Measurements from ENCODE around the gene IFNA21.
"Not testable (repeated sequence)": the region's sequence is repeated elsewhere in the genome, so short reads cannot be mapped to it uniquely, and the experiment has no call there.

Gene IFNA21

DNA sequence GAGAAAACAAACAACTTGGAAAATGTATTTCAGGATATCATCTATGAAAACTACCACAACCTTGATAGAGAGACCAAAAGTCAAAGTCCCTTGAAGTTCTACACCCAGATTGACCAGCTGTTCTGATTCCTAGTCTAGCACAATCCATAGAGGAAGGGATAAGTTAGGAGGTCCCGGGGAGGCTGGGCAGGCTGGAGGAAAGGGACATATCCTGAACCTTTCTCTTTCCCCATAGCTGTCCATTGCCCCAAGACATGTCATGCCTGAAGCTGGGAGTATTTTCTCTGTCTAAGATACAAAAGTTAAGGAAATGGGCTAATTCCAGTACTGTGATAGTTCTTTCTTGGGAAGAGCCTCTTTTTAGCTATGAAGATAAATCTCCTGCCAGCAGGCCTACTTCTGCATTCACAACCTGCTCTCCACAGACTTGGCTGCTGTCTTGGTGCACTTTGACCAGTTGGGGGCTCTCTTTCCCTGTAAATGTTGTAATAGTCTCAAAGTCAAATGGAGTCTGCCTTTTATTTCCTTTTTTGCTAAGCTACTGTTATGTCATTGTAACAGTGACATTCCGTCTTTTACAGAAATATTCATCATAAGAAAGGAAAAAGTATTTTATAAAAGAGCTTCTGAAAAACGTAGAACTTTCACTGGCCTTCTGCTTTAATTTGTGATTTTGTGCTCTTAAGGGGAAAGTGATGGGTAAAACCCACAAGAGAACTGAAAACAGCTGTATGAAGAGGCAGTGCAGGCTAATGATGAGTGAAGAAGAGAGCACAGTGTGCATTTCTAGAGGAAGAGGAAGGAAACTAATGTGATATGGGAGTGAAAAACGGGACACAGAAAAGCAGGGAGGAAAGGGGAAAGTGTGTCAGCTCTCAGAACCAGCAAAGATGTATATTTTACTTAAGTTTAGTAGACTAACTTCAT, 16.6 kb upstream of the IFNA21 start:
- TF ChIP-seq, protein P1, sequence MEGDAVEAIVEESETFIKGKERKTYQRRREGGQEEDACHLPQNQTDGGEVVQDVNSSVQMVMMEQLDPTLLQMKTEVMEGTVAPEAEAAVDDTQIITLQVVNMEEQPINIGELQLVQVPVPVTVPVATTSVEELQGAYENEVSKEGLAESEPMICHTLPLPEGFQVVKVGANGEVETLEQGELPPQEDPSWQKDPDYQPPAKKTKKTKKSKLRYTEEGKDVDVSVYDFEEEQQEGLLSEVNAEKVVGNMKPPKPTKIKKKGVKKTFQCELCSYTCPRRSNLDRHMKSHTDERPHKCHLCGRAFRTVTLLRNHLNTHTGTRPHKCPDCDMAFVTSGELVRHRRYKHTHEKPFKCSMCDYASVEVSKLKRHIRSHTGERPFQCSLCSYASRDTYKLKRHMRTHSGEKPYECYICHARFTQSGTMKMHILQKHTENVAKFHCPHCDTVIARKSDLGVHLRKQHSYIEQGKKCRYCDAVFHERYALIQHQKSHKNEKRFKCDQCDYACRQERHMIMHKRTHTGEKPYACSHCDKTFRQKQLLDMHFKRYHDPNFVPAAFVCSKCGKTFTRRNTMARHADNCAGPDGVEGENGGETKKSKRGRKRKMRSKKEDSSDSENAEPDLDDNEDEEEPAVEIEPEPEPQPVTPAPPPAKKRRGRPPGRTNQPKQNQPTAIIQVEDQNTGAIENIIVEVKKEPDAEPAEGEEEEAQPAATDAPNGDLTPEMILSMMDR (IDR thresholded peaks at IDR 0.05; ENCODE audit: insufficient read depth, missing control alignments) = peak; percentile 39
- DNase-seq (ENCODE audit: insufficient read length, low spot score); FAIRE-seq: not testable (repeated sequence)

DNA sequence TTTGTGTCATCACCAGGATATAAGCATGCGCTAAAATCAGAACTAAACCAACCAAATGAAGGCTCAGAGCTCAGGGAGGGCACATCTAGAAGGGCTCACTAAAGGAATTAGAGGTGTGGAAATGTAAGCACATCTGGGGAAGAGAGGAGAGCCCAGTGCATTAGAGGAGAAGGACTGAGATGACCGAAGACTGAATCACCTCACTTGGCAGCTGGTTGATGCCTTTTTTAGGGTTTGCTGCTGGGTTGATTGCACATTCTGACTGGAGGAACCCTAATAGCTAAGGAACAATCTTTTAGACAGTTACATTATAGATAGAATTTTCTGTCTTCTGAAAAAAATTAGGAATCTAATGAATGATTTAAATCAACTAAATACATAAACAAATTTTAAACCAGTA, 8.2 kb upstream of the IFNA21 start:
- no peak for DNase-seq (ENCODE audit: insufficient read length, low spot score)
- no peak for FAIRE-seq

DNA sequence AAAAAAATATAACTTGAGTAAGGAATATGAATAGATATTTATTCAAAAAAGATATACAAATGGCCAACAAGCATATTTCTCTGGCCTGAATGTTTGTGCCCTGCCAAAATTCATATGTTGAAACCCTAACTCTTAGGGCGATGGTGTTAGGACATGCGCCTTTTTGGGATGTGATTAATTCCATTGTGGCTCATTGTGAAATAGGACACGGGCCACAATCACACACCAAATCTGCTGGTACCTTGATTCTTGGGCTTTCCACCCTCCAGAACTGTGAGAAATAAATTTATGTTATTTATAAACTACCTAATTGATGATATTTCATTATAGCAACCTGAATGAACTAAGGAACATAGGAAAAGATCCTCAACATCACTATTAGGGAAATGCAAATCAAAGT, 5.7 kb upstream of the IFNA21 start:
- FAIRE-seq (no peak), DNase-seq (ENCODE audit: insufficient read length, low spot score) (no peak)
- TF ChIP-seq, protein P1 (IDR thresholded peaks at IDR 0.05; ENCODE audit: insufficient read depth, missing control alignments) = no peak

More for the DNA sequence above, 8.2 kb upstream of the IFNA21 start:
- TF ChIP-seq, protein P1 (IDR thresholded peaks at IDR 0.05; ENCODE audit: insufficient read depth, missing control alignments) = no peak

DNA sequence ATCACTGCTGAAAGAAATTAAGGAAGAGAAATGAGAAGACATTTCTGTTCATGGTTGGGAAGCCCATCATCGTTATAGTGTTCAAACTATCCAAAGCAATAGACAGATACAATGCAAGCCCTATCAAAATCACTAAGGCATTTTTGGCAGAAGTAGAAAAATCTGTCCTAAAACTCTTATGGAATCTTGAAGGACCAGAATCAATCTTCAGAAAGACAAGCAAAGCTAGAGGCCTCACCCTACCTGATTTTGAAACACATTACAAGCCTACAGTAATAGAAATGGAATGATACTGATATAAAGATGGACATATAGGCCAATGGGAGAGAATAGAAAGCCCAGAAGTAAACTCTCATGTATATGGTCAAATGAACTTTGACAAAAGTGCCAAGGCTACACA, 4.9 kb upstream of the IFNA21 start:
- TF ChIP-seq, protein P1 (IDR thresholded peaks at IDR 0.05; ENCODE audit: insufficient read depth, missing control alignments) = no peak
- FAIRE-seq = no peak
- DNase-seq (ENCODE audit: insufficient read length, low spot score) = no peak

DNA sequence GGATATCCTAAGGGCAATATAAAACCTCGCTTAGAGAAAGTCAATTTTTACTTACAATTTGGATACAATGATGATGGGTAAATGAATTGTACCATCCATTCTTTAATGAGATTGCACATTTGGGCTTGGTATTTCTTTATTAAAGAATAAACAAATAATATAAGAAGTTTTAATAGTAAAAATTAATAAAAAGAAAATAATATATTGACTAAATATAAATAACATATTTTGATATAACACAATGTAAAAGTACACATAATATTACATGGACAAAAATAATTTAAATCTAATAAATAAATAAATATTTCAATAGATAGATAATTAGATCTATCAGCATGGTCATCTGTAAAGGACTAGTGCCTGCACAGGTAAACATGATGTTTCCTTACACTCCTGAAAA, 944 bp downstream of the IFNA21 start:
- DNase-seq (ENCODE audit: insufficient read length, low spot score) (no peak), FAIRE-seq (no peak)
- TF ChIP-seq, protein P1 (IDR thresholded peaks at IDR 0.05; ENCODE audit: insufficient read depth, missing control alignments) = no peak

DNA sequence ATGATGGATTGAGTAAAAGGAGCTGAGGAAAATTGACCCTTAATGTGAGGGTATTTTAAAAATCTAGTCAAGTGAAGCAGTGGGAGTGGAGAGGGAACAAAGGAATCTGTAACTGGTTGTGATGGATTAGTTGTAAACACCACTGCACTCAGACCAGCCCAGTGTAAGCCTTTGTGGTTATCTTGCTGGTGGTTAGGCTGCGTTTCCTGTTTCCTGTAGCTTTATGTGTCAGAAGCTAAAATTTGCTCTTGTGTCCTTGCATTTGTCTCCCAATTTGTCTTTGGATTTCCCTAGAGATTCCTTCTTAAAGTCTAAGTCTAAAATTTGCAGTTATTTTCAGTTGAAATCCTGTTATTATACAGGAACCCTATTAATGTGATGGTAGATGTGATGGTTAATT, 6.3 kb downstream of the IFNA21 start:
- DNase-seq (ENCODE audit: insufficient read length, low spot score) = no peak
- TF ChIP-seq, protein P1 (IDR thresholded peaks at IDR 0.05; ENCODE audit: insufficient read depth, missing control alignments) = no peak
- FAIRE-seq = no peak

DNA sequence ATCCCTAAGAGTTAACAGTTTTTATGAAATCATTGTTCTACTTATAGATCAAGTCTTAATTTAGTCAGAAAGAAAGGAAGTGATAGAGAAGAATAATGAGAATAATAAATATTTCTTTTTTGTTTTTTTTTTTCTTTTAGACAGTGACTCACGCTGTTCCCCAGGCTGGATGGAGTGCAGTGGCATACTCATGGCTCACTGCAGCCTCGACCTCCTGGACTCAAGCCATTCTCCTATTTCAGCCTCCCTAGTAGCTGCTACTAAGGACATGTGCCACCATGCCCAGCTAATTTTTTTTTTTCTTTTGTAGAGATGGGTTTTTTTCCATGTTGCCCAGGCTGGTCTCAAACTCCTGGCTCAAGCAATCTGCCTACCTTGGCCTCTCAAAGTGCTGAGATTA, 11.0 kb downstream of the IFNA21 start:
- FAIRE-seq = no peak
- DNase-seq (ENCODE audit: insufficient read length, low spot score) = no peak
- TF ChIP-seq, protein P1 (IDR thresholded peaks at IDR 0.05; ENCODE audit: insufficient read depth, missing control alignments) = no peak

Data from D721Med (cell line).